HepG2 (cell line): ENCODE data around the gene SMAD3. TPM values are rescaled to one million over a fixed set of nuclear protein-coding genes. Genes with fewer than 3 reads are reported as not detected.
A peak's percentile ranks its signal among the peaks of the same experiment; 100 is the strongest.

Source experiments
- ARID2 ChIP-seq: sonication (generic); formaldehyde crosslinking; IDR thresholded peaks from 2 replicates; pipeline ENCODE4 v1.8.1; 2022; ENCODE audit warnings: mild to moderate bottlenecking, missing genetic modification reagents, borderline replicate concordance
- CBFB ChIP-seq: sonication (generic); formaldehyde crosslinking; IDR thresholded peaks from 2 replicates; pipeline ENCODE4 v1.4.0; 2020; ENCODE audit warnings: missing genetic modification reagents
- GTF3A ChIP-seq: sonication (generic); formaldehyde crosslinking; conservative IDR thresholded peaks from 2 replicates; pipeline ENCODE4 v1.4.0; 2020; ENCODE audit warnings: mild to moderate bottlenecking, missing genetic modification reagents
- JUNB ChIP-seq: sonication (generic); formaldehyde crosslinking; IDR thresholded peaks from 2 replicates; pipeline ENCODE4 v1.8.0; 2022; ENCODE audit warnings: missing genetic modification reagents, mild to moderate bottlenecking, borderline replicate concordance
- NCOA5 ChIP-seq: sonication (generic); formaldehyde crosslinking; IDR thresholded peaks from 2 replicates; pipeline ENCODE4 v1.4.0; 2020; ENCODE audit warnings: missing genetic modification reagents
- POGZ ChIP-seq: sonication (generic); formaldehyde crosslinking; IDR thresholded peaks from 2 replicates; pipeline ENCODE4 v1.4.0; 2020; ENCODE audit warnings: mild to moderate bottlenecking, missing genetic modification reagents
- POLR2A ChIP-seq, 2 experiments: IDR thresholded peaks; 2 replicates each; pipeline ENCODE4 v1.6.1; 2011; ENCODE audit warnings: low read depth in 2 of 2, low read length in 2 of 2, mild to moderate bottlenecking in 1 of 2, moderate library complexity in 1 of 2; ENCODE audit not compliant: insufficient read depth in 1 of 2
- RARA ChIP-seq: IDR thresholded peaks from 2 replicates; pipeline ENCODE4 v1.6.1; 2016; ENCODE audit warnings: missing genetic modification reagents, missing compliant biosample characterization
- STAG1 ChIP-seq: sonication (generic); formaldehyde crosslinking; IDR thresholded peaks from 2 replicates; pipeline ENCODE4 v1.4.0; 2020; ENCODE audit warnings: missing genetic modification reagents
- THAP11 ChIP-seq: IDR thresholded peaks from 2 replicates; pipeline ENCODE4 v1.6.1; 2016; ENCODE audit warnings: missing biosample characterization, missing genetic modification reagents
- ZNF264 ChIP-seq: sonication (generic); formaldehyde crosslinking; IDR thresholded peaks from 2 replicates; pipeline ENCODE4 v1.4.0; 2020; ENCODE audit warnings: missing genetic modification reagents
- ZNF337 ChIP-seq: sonication (generic); formaldehyde crosslinking; IDR thresholded peaks from 2 replicates; pipeline ENCODE4 v1.5.1; 2020; ENCODE audit warnings: missing genetic modification reagents, low read depth, mild to moderate bottlenecking, borderline replicate concordance
- polyA plus RNA-seq, 8 experiments: library from polyadenylated mRNA; depleted of rRNA in 3 of 8; stranded (reverse) in 7 of 8; unstranded in 1 of 8; fragments of >200 nt; fragmentation: Illumina TruSeq in 4 of 8; extraction: Trizol in 4 of 8; gene quantifications; 2 replicates each; pipeline versions ENCODE4 v1.2.1 to v1.2.3, GENCODE V29; 2011 to 2016; ENCODE audit warnings: low read depth in 4 of 8, missing spikeins in 1 of 8, mixed read lengths in 1 of 8; ENCODE audit not compliant: insufficient read depth in 1 of 8
- total RNA-seq, 5 experiments: library from RNA; depleted of rRNA; stranded (reverse); fragments of >200 nt; fragmentation: Illumina TruSeq; extraction: Trizol; gene quantifications; 2 replicates each; pipeline ENCODE4 v1.2.3, GENCODE V29; 2016; ENCODE audit warnings: low read depth in 1 of 5
- TF ChIP-seq, protein P1 (sequence below): sonication (generic); formaldehyde crosslinking; IDR thresholded peaks from 2 replicates; pipeline ENCODE4 v1.5.0; 2020; ENCODE audit warnings: mild to moderate bottlenecking, missing genetic modification reagents
- TF ChIP-seq, protein P2 (sequence below): IDR thresholded peaks from 2 replicates; pipeline ENCODE4 v1.6.1; 2016; ENCODE audit warnings: missing compliant biosample characterization, missing genetic modification reagents, borderline replicate concordance
- TF ChIP-seq, protein P3 (sequence below): sonication (generic); formaldehyde crosslinking; IDR thresholded peaks from 2 replicates; pipeline ENCODE4 v1.4.0; 2020; ENCODE audit warnings: missing genetic modification reagents
- TF ChIP-seq, protein P4 (sequence below): sonication (generic); formaldehyde crosslinking; IDR thresholded peaks from 2 replicates; pipeline ENCODE4 v1.9.0; 2021; ENCODE audit warnings: missing genetic modification reagents, borderline replicate concordance
- TF ChIP-seq, protein P5 (sequence below): sonication (generic); formaldehyde crosslinking; IDR thresholded peaks from 2 replicates; pipeline ENCODE4 v1.4.0; 2020; ENCODE audit warnings: mild to moderate bottlenecking, missing genetic modification reagents

The SMAD3 gene
- total and polyA plus RNA-seq, 2 of the 13 experiments (the other 11 are each of a cell fraction or from before 2014, with no cell fraction given): 8.6 to 56.3 TPM

DNA sequence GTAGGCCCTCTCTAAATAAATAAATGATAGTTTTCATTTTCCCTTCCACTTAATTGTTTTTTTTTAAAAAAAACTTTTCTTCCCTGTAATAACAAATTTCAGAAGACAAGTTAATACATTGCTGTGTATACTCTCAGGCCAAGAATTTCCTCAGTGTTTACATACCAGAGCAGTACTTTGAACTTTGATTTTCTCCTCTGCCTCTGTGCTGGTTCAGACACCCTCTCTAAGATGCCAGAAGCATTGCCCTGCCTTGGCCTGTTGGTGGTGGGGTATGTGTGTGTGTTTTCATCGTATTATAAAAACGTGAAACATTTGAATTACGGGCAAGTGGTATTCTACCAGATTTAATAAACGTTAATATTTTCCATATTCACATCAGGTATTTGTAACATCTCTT is 70.1 kb downstream of the SMAD3 start (continued):
- TF ChIP-seq, protein P1, sequence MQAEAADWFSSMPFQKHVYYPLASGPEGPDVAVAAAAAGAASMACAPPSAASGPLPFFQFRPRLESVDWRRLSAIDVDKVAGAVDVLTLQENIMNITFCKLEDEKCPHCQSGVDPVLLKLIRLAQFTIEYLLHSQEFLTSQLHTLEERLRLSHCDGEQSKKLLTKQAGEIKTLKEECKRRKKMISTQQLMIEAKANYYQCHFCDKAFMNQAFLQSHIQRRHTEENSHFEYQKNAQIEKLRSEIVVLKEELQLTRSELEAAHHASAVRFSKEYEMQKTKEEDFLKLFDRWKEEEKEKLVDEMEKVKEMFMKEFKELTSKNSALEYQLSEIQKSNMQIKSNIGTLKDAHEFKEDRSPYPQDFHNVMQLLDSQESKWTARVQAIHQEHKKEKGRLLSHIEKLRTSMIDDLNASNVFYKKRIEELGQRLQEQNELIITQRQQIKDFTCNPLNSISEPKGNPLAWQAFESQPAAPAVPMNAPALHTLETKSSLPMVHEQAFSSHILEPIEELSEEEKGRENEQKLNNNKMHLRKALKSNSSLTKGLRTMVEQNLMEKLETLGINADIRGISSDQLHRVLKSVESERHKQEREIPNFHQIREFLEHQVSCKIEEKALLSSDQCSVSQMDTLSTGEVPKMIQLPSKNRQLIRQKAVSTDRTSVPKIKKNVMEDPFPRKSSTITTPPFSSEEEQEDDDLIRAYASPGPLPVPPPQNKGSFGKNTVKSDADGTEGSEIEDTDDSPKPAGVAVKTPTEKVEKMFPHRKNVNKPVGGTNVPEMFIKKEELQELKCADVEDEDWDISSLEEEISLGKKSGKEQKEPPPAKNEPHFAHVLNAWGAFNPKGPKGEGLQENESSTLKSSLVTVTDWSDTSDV: no peak
- peak; percentile 11; the same call in 1 of the 2 replicates for TF ChIP-seq STAG1 (CRISPR knock-in tag)
- no peak for TF ChIP-seq NCOA5 (CRISPR knock-in tag)
- TF ChIP-seq, protein P2, sequence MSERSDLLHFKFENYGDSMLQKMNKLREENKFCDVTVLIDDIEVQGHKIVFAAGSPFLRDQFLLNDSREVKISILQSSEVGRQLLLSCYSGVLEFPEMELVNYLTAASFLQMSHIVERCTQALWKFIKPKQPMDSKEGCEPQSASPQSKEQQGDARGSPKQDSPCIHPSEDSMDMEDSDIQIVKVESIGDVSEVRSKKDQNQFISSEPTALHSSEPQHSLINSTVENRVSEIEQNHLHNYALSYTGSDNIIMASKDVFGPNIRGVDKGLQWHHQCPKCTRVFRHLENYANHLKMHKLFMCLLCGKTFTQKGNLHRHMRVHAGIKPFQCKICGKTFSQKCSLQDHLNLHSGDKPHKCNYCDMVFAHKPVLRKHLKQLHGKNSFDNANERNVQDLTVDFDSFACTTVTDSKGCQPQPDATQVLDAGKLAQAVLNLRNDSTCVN (CRISPR knock-in tag): no peak
- no peak for TF ChIP-seq POGZ
- no peak for TF ChIP-seq JUNB (CRISPR knock-in tag)
- TF ChIP-seq ZNF337 (CRISPR knock-in tag): no peak
- TF ChIP-seq, protein P3, sequence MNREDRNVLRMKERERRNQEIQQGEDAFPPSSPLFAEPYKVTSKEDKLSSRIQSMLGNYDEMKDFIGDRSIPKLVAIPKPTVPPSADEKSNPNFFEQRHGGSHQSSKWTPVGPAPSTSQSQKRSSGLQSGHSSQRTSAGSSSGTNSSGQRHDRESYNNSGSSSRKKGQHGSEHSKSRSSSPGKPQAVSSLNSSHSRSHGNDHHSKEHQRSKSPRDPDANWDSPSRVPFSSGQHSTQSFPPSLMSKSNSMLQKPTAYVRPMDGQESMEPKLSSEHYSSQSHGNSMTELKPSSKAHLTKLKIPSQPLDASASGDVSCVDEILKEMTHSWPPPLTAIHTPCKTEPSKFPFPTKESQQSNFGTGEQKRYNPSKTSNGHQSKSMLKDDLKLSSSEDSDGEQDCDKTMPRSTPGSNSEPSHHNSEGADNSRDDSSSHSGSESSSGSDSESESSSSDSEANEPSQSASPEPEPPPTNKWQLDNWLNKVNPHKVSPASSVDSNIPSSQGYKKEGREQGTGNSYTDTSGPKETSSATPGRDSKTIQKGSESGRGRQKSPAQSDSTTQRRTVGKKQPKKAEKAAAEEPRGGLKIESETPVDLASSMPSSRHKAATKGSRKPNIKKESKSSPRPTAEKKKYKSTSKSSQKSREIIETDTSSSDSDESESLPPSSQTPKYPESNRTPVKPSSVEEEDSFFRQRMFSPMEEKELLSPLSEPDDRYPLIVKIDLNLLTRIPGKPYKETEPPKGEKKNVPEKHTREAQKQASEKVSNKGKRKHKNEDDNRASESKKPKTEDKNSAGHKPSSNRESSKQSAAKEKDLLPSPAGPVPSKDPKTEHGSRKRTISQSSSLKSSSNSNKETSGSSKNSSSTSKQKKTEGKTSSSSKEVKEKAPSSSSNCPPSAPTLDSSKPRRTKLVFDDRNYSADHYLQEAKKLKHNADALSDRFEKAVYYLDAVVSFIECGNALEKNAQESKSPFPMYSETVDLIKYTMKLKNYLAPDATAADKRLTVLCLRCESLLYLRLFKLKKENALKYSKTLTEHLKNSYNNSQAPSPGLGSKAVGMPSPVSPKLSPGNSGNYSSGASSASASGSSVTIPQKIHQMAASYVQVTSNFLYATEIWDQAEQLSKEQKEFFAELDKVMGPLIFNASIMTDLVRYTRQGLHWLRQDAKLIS: no peak
- TF ChIP-seq, protein P4, sequence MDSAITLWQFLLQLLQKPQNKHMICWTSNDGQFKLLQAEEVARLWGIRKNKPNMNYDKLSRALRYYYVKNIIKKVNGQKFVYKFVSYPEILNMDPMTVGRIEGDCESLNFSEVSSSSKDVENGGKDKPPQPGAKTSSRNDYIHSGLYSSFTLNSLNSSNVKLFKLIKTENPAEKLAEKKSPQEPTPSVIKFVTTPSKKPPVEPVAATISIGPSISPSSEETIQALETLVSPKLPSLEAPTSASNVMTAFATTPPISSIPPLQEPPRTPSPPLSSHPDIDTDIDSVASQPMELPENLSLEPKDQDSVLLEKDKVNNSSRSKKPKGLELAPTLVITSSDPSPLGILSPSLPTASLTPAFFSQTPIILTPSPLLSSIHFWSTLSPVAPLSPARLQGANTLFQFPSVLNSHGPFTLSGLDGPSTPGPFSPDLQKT (CRISPR knock-in tag): no peak
- TF ChIP-seq, protein P5, sequence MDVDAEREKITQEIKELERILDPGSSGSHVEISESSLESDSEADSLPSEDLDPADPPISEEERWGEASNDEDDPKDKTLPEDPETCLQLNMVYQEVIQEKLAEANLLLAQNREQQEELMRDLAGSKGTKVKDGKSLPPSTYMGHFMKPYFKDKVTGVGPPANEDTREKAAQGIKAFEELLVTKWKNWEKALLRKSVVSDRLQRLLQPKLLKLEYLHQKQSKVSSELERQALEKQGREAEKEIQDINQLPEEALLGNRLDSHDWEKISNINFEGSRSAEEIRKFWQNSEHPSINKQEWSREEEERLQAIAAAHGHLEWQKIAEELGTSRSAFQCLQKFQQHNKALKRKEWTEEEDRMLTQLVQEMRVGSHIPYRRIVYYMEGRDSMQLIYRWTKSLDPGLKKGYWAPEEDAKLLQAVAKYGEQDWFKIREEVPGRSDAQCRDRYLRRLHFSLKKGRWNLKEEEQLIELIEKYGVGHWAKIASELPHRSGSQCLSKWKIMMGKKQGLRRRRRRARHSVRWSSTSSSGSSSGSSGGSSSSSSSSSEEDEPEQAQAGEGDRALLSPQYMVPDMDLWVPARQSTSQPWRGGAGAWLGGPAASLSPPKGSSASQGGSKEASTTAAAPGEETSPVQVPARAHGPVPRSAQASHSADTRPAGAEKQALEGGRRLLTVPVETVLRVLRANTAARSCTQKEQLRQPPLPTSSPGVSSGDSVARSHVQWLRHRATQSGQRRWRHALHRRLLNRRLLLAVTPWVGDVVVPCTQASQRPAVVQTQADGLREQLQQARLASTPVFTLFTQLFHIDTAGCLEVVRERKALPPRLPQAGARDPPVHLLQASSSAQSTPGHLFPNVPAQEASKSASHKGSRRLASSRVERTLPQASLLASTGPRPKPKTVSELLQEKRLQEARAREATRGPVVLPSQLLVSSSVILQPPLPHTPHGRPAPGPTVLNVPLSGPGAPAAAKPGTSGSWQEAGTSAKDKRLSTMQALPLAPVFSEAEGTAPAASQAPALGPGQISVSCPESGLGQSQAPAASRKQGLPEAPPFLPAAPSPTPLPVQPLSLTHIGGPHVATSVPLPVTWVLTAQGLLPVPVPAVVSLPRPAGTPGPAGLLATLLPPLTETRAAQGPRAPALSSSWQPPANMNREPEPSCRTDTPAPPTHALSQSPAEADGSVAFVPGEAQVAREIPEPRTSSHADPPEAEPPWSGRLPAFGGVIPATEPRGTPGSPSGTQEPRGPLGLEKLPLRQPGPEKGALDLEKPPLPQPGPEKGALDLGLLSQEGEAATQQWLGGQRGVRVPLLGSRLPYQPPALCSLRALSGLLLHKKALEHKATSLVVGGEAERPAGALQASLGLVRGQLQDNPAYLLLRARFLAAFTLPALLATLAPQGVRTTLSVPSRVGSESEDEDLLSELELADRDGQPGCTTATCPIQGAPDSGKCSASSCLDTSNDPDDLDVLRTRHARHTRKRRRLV (CRISPR knock-in tag): no peak
- TF ChIP-seq ZNF264 (CRISPR knock-in tag): no peak
- TF ChIP-seq POLR2A (IDR thresholded peaks at IDR 0.05; ENCODE audit: insufficient read depth in 1 of 2, low read depth in 2 of 2, low read length in 2 of 2): no peak
- TF ChIP-seq THAP11: peak; percentile 27; the same call in 1 of the 2 replicates
- TF ChIP-seq CBFB (CRISPR knock-in tag): no peak
- TF ChIP-seq GTF3A: no peak
- TF ChIP-seq ARID2 (CRISPR knock-in tag): no peak
- peak; percentile 66 for TF ChIP-seq RARA (CRISPR knock-in tag)
